GM19324 (cell line): Measurements from ENCODE around the gene RIMS1.

ENCODE experiments used
- ATAC-seq: cut with Tn5 transposase; IDR thresholded peaks from one replicate; pipeline ENCODE4 v1.9.1; 2021; ENCODE audit warnings: mild to moderate bottlenecking, moderate library complexity; ENCODE audit not compliant: unreplicated experiment, low FRiP score

The RIMS1 gene

GRCh38 chr6:71886184-71887005 lies at the start of gene RIMS1:
Gene RIMS1, plus strand, starts transcription at chr6:71886550. Its CDS starts 474 bp downstream, at chr6:71887024.
- ATAC-seq: peak; percentile 75

- no peak for ATAC-seq
Observed at GRCh38 chr6:71851214-71851613, 35.1 kb upstream of the RIMS1 start.

- no peak for ATAC-seq
Observed at GRCh38 chr6:71852948-71853347, 33.4 kb upstream of the RIMS1 start.

GRCh38 chr6:71855406-71855805 lies 30.9 kb upstream of the RIMS1 start:
- no peak for ATAC-seq

GRCh38 chr6:71879016-71879415 lies 7.3 kb upstream of the RIMS1 start:
- no peak for ATAC-seq

GRCh38 chr6:71887006-71887743 lies 825 bp downstream of the RIMS1 start:
- no peak for ATAC-seq

GRCh38 chr6:71887744-71888230 lies 1.4 kb downstream of the RIMS1 start:
- no peak for ATAC-seq

- ATAC-seq: no peak
Observed at GRCh38 chr6:71888756-71889340, 2.5 kb downstream of the RIMS1 start.

- ATAC-seq: no peak
Observed at GRCh38 chr6:71889366-71889765, 3.0 kb downstream of the RIMS1 start.

- no peak for ATAC-seq
Observed at GRCh38 chr6:71892641-71893040, 6.3 kb downstream of the RIMS1 start.

- no peak for ATAC-seq
Observed at GRCh38 chr6:71900642-71901041, 14.3 kb downstream of the RIMS1 start.

GRCh38 chr6:71902261-71902660 lies 15.9 kb downstream of the RIMS1 start:
- ATAC-seq: peak; percentile 58

GRCh38 chr6:71906813-71907212 lies 20.5 kb downstream of the RIMS1 start:
- no peak for ATAC-seq

- no peak for ATAC-seq
Observed at GRCh38 chr6:71908162-71908765, 21.9 kb downstream of the RIMS1 start.

- no peak for ATAC-seq
Observed at GRCh38 chr6:71913444-71914234, 27.3 kb downstream of the RIMS1 start.

- ATAC-seq: no peak
Observed at GRCh38 chr6:71929047-71929446, 42.7 kb downstream of the RIMS1 start.

- no peak for ATAC-seq
Observed at GRCh38 chr6:71933881-71934280, 47.5 kb downstream of the RIMS1 start.

GRCh38 chr6:71965404-71965803 lies 79.1 kb downstream of the RIMS1 start:
- no peak for ATAC-seq

GRCh38 chr6:71967436-71967835 lies 81.1 kb downstream of the RIMS1 start:
- no peak for ATAC-seq

- ATAC-seq: no peak
Observed at GRCh38 chr6:71977884-71978283, 91.5 kb downstream of the RIMS1 start.
